Middle frontal gyrus (tissue), 1 donor: ENCODE results near the gene PLB1.

ENCODE experiments used
- DNase-seq: peaks from one replicate; pipeline ENCODE4 v3.0.0-alpha.2; 2015; ENCODE audit warnings: low spot score; ENCODE audit errors: extremely low spot score

Gene PLB1

GRCh38 chr2:28687640-28688385 lies 192.0 kb downstream of the PLB1 start:
- DNase-seq, result no peak

GRCh38 chr2:28688818-28689217 lies 193.0 kb downstream of the PLB1 start:
- no peak for DNase-seq

GRCh38 chr2:28689771-28690170 lies 193.9 kb downstream of the PLB1 start:
- DNase-seq, result no peak

GRCh38 chr2:28692411-28692810 lies 196.6 kb downstream of the PLB1 start:
- DNase-seq, result no peak

- no peak for DNase-seq
These were observed 197.4 kb downstream of the PLB1 start for GRCh38 chr2:28693223-28693622.
